ENCODE measurements around the gene PRF1.

Gene PRF1

DNA sequence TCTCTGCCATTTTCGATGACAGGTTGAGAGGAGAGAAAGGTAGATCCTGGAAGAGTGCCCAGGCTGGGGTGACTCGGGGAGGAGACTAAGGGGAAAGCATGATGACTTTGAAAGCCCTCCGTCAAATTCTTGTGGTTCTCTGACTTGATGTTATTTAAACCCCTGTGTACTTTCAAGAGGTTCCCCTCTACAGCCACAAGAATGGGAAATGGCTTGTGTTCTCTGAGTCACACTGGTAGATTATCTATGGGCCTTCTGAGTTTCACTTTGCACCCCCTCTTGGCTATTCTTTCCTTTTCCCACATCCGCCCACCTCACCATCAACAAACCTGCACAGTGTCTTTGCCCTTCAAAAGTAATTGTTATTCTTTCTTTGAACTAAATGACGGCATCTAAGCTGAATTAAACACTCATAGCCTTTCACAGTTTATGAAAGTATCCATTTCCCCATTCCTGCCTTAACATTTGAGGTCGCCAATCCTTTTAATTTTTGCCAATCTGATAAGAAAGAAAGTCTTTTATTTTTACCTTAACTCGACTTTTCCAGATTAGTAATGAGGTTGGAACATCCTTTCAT is 24.1 kb downstream of the PRF1 start:
- peak in 1 of 2 donors; percentile 20 for DNase-seq (ENCODE audit: low read depth in 1 of 2, low spot score in 1 of 2)

DNA sequence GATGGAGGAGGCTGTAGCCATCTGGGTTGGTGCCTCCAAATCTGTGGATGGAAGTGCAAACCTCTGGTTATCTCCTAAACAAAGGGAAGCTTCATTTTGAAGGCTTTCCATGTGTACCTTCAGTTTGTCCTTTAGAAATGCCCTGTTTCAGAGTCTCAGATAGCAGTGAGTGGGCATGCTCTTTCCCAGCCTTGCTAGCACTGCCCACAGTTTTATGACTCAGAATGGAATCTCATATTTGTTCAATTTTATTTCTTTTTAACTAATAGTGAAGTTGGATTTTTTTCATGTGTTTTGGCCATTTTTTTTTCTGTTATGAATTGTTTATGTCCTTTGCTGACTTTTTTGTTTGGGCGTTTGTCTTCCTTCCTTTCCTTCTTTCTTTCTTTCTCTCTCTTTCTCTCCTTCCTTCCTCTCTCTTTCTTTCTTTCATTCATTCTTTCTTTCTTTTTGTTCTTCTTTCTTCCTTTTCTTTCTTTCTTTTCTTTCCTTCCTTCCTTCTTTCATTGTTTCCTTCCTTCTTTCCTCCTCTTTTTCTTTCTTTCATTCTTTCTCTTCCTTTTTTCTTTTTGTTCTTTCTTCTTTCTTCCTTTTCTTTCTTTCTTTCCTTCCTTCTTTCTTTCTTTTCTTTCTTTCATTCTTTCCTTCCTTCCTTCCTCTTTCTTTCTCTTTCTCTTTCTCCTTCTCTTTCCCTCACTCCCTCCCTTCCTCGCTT is 25.6 kb downstream of the PRF1 start:
- DNase-seq (ENCODE audit: low read depth in 1 of 2, low spot score in 1 of 2), result no peak

DNA sequence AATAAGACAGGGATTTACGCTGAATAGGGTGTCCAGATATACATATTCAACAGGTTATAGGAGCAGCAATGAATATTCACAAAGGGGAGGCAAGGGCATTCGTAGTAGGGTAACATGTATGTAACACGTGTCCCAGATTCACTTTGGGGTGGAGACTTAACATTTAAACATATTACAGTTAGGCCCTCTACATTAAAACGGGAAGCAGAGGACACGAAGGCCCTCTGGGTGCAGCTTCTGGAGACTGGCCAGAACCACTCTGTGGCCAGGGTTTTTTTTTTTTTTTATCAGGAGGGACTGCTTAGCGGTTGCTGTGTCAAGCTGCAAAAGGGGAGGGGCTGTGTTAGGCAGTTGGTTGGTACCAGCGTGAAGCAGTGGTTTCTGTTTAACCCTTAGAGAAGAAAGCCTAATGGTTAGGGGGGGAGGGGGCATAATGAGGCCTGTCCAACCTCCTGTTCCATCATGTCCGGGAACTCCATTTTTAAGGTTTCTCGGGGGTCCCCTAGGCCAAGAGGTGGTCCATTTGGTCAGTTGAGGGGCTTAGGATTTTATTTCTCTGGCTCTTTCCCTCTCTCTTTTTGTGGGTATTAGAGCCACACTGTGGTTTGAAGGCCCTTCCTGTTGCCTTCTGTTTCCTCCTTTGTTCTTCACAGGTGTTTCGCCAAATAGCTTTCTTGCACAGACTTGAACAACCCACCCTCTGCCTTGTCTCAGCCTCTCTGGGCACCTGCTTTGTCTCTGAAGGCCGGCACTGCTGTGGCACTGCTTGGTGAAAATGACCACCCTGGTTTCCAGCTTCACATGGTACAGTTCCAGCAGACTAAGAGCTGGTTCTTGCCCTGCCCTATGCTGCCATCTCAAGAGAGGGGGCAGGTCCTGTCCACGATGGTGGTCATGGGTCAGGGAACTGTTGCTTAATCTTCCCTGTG is 26.4 kb downstream of the PRF1 start:
- DNase-seq (ENCODE audit: low read depth in 1 of 2, low spot score in 1 of 2), result no peak

DNA sequence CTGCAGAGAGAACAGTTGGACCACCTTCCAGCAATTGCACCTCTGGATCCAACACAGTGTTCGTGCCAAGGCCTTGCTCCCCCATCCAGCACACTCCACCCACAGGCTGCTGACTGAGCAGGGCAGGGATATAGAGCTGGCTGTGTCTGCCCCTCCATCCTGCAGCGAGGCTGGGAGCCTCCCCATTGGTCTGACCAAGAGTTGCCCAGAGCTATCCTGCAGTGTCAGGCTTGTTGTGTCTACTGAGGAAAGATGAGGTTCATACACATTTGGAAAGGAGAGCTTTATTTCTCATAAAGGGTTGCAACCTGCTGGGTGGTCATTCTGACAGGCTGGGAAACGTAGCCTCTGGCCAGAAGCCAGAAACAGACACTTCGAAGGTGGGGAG is 27.1 kb downstream of the PRF1 start:
- no peak for DNase-seq (ENCODE audit: low read depth in 1 of 2, low spot score in 1 of 2)

DNA sequence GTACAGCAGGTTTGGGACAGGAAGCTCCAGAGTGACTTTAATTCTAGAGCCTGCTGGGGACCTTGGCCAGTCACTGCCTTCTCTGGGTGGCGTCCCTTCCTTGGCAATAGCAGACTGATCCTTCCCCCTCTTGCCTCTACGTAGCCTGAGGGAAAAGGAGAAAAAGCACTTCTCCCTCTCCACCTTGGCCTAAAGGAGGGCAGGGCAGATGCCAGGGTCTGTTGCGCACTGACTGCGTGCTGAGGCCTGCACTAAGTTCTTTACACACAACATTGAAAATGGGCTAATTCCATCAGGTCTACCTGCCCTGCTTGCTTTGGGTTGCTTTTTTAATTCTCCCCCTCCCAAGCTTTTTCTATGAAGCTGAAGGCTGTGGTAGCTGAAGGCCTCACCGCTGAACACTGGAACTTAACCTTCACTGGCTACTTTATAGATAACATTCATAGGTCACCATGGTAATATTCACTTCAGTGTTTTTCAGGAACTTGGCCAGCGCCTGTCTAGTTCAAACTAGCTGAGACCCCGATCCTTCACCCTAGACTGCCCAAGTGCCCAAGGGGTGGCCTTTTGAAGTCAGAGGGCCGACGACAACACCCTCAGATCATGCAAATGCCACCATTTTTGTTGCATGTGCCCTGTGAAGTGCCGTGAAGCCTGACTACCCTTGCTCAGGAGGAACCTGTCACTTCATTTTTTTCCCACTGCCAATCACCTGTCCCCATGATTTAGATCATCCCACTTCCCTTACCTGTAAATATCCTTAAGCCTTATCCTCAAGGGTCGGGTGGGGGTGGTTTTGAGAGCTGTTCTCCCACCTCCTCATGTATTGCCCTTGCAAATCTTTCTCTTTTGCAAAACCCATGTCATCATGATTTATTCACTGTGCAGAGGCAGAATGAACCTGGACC is 28.7 kb downstream of the PRF1 start:
- DNase-seq (ENCODE audit: low read depth in 1 of 2, low spot score in 1 of 2), result no peak

DNA sequence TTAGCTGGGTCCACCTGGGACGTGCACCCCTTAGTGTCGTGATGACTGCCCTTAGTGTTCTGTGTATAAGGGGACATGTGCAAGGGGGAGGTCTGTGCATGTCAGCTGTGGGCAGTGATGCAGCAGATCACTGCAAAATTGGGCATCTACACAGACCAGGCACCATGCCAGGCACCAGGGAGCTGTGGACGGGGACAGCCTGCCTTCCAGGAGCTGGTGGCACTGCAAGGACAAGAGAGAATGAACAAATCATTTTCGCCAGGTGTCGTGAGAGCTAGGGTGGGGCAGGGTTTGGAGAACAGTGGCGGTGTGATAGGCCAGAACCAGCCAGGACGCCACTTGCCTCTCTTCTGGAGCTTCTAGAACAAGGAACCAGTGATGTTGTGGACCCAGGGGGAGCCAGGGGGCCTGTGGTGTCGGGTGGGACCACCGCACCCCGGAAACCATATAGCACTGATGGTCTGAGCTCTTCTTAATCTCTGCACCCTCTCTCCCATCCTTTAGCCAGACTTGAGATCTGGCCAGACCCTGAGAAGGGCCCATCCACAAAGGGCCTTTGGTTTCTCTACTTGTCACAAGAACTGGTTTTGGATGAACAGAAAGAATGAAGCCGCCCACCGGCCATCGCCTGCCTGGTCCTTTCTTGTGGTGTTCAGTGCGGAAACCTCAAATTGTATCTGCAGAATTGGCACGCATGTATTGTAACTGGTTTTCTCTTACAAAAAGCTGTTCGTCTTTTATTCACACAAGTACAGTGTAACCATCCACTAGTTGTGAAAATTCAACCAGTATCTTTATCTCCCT is 30.7 kb downstream of the PRF1 start:
- DNase-seq (ENCODE audit: low read depth in 1 of 2, low spot score in 1 of 2), result no peak

DNA sequence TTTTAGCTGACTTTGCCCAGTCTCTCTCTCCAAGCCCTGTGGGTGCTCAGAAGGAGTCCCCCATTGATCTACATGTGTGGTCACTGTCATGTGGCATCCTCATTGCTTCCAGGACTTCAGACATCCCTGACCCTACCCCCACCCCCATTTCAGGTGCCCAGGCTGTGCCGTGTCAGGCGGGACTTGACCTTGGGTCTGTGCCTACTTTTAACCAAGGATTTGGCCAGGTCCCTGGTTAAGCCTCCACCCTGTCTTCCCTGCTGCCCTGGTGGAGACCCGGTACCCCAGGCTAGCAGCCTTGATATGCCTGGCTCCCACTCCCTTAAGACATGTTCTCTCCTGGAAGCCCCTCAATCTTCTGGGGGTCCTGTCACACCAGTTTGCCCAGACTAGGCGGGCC is 31.3 kb downstream of the PRF1 start:
- DNase-seq (ENCODE audit: low read depth in 1 of 2, low spot score in 1 of 2), result no peak

DNA sequence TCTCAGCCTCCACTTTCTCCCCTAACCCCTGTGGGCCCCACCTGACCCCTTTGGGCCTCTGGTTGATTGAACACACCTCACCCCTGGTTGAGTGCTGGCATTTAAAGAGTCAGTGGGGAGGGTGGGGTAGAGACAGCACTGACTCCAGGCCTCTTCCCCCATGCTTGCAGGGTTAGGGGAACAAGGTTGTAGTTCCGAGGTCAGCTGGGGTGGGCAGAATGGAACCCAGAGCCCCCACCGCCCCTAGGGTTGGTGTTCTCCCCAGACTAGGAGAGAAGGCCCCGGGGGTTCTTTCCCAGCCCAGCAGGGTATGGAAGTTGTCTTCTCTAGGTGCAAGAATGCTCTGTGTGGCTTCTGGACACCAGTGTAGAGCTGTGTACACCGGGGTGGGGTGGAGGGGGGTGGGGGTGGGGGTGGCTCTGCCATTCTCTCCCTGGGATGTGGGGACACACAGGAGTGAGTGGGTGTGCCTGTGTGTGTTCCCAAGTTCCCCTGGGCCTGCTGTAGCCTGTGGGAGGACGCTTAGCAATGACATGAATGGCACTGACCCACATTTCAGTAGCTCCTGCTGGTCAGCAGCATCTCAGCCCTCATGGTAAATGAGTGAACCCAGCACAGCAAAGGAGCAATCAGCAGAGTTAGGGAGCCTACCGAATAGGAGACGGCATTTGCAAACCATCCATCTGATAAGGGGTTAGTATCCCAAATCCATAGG is 33.6 kb downstream of the PRF1 start:
- no peak for DNase-seq (ENCODE audit: low read depth in 1 of 2, low spot score in 1 of 2)

DNA sequence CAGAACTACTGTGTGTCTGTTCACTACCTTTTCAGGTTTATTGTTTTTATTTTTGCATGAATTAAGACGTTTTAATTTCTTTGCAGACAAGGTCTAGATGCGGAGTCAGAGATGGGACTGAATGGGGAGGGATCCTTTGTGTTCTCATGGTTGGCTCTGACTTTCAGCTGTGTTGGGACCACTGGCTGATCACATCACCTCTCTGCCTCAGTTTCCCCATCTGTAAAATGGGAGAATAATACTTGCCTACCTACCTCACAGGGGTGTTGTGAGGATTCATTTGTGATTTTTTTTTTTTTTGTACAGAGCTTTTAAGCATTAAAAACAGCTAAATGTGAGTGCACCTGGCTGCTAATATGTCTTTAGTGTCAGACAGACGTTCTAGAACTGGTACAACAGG is 34.4 kb downstream of the PRF1 start:
- no peak for DNase-seq (ENCODE audit: low read depth in 1 of 2, low spot score in 1 of 2)

DNA sequence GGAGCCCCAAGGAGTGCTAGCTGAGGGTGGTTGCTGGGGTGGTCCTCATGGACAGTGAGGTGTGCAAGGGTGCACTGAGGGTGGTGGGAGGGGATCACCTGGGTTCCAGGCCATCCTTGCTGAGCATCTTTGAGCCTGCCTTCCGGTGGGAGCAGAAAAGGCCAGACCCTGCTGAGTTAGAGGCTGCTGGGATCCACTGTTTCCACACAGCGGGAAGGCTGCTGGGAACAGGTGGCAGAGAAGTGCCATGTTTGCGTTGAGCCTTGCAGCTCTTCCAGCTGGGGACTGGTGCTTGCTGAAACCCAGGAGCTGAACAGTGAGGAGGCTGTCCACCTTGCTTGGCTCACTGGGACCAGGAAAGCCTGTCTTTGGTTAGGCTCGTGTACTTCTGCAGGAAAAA is 34.9 kb downstream of the PRF1 start:
- no peak for DNase-seq (ENCODE audit: low read depth in 1 of 2, low spot score in 1 of 2)

DNA sequence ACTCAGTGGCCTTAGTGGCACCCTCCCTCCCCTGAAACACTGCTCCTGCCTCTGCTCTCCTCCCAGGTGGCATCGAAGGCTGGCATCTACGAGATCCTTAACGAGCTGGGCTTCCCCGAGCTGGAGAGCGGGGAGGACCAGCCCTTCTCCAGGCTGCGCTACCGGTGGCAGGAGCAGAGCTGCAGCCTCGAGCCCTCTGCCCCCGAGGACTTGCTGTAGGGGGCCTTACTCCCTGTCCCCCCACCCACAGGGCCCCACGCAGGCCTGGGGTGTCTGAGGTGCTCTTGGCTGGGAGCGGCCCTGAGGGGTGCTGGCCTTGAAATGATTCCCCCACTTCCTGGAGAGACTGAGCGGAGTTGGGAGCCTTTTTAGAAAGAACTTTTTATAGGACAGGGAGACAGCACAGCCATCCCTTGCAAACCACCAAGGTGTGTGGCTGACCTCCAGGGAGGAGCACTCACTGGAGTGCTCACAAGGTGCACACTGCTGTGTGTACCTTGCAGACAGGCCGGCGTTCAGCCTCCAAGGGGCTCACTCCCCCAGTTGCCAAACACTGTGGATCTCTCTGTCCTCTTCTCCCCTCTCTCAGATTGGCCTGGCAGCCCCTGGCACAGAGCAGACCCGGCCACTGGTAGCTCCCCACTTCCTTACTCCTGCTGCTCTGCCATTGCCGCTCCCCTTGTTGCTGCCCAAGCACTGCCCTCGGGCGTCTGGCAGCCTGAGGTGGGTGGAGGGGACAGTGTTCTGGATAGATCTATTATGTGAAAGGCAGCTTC is 35.8 kb downstream of the PRF1 start:
- no peak for DNase-seq (ENCODE audit: low read depth in 1 of 2, low spot score in 1 of 2)

DNA sequence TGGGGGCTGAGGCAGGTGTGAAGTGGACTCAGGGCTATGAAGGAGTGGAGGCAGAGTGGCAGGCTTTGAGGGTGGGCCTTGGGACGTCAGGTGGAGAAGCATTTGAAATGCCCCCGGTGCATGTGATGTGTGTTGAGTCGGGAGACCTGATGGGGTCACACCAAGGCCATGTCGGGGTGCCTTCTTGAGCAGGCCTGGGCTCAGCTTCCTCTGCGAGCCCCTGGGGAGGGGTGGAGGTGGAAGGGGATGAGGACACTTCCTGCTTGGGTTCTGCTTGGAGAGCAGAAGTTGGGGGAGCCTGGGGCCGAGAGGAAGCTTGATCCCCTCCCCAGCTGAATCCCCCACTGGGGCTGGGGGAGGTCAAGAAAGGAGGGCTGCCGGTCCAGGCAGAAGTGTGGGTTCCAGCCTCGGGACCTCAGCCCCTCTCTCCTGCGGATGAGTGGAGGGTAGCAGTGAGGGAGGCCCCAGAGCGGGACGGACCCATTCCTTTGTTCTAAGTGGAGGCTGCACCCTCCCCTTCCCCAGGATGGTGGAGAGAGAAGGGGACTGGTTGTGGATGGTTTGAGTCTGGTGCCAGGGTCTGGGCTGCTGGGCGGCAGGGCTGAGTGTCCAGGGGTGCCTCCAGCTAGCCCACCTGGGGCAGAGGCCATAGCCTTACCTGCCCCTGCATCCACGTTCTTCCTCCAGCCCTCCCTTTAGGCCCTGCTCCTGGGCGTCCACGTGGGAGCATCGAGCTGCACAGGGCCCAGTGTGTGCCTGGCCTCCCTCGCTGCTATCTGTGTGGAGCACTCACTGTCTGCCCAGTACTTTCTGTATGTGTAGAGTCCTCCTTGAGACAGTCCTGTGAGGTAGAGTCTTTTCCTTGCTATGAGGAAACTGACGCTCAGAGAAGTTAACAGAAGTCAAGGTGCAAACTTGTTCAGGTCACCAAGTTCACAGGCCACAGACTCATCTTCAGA is 36.7 kb downstream of the PRF1 start:
- DNase-seq (ENCODE audit: low read depth in 1 of 2, low spot score in 1 of 2), result no peak

DNA sequence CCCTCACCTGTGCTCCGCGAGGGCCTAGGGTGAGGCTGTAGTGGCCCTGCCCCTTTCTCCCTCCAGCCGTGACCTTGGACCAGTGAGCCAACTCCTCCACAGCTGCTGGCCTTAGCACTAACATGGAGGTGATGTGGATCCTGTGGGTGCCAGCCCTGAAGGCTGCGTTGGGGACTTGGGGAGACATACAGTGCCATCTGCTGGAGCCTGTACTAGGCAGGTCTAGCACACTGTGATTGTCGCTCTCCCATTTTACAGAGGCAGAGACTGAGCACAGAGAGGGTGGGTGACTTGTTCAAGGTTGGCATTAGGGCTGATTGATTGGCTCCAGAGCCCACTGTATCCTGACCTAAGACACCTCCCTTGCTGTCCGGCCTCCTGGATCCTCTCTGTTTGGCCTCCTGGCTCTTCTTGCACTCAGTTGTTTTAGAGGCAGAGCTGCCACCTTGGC is 37.6 kb downstream of the PRF1 start:
- no peak for DNase-seq (ENCODE audit: low read depth in 1 of 2, low spot score in 1 of 2)

DNA sequence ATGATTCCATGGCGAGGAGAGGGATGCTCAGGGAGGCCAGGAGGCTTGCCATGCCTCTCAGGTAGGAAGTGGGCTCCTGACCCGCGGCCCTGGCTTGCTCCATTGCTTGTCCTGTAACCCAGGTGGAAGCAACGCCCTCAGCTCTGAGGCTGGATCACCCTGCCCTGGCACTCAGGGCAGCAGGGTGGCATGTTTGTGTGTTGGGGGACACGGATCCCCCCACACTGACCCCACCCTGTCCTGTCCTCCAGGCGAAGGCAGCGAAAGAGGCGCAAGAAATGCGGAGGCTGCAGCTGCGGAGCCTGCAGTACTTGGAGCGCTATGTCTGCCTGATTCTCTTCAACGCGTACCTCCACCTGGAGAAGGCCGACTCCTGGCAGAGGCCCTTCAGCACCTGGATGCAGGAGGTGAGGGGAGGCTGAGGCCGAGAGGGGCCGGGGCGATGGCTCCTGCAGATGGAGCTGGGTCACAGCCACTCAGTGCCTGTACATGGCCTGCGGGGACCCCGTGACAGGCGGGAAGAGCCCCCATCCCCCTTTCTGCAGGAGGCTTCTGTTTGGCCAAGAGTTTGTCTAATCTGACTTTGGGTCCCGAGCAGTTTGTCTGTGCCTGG is 38.3 kb downstream of the PRF1 start:
- no peak for DNase-seq (ENCODE audit: low read depth in 1 of 2, low spot score in 1 of 2)

DNA sequence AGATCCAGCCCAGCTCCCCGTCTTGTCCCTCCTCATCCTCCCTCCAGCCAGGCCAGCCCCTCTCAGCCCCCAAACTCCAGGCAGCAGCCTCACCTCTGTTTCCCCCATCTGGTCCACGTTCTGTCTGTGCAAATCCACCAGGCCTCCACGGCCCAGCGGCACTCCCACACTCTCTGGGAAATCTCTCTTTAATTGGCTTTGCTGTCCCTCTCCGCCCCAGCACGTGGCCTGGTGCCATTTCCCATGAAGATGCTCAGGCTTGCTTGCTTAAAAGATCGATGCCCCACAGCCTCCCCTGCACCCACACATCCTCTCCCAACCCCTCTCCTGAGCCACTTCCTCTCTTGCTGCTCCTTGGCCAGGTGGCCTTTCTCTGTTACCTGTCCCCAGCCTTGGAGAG is 39.3 kb downstream of the PRF1 start:
- no peak for DNase-seq (ENCODE audit: low read depth in 1 of 2, low spot score in 1 of 2)

DNA sequence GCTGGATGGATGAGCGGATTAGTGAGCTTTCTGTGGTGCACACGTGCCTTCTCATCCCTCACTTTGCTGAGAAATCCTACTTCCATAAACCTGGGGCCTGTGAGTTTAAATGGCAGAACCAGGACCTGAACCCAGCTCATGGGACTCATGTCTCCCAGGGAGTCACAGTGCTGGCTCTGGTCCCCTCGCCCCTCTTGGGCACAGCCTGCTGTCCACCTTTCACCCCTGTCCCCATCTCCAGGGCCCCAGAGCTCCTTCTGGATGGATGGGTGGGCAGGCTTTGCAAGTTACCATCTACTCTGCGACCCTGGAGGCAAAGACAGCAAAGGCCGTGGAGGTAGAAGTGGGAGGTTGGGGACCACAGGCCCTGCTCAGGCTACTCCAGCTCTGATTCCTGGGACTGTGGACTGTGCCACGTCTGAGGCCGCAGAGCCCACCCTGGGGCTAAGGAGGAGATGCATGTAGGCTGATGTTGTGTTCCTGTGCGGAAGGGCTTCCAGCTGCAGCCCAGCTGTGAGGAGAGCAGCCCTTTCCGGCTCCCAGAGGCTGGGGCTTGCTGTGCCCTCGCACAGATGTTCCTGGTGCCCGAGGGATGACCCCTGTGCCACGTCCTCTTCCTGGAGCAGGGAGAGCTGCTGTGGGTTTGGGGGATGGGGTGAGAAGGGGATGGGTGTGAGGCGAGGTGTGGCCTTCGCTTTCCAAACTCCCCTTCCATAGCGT is 40.3 kb downstream of the PRF1 start:
- no peak for DNase-seq (ENCODE audit: low read depth in 1 of 2, low spot score in 1 of 2)

DNA sequence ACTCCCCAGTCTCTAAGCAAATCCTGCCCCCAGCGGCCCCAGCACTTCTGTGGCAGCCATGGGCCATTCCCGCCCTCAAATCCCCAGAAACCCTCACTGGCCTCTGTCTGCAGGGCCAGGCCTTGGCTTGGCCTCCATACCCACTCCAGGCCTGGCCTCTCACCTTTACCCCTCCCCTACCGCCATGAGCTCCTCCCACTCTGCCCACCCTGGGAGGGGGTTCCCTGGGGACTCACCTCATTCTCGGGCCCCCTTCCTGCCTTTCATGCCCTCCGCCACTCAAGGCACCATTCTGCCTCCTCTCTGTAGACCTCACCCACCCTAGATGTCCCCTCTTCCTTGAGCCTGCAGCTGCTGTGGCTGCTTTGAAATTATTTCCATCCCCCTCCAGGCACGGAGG is 41.0 kb downstream of the PRF1 start:
- no peak for DNase-seq (ENCODE audit: low read depth in 1 of 2, low spot score in 1 of 2)

Data from stimulated activated CD4-positive, alpha-beta T cell treated with anti-CD3 and anti-CD28 coated beads, Interleukin-15, amount 100 ng/mL, for 1 hour (primary cell).